Neural cell (in vitro differentiated cells): ENCODE measurements around the gene SBK1. TPM values are rescaled to one million over a fixed set of nuclear protein-coding genes. Genes with fewer than 3 reads are reported as not detected.

ENCODE experiments used
- H2AFZ ChIP-seq: fragments of 200-600, 300-800 bp; sonication (generic), shearing (Covaris generic); 2 replicates; pipeline ENCODE4 v1.6.0; 2014; ENCODE audit warnings: low read depth, mild to moderate bottlenecking, antibody characterized with exemption, low read length, moderate library complexity
- H3F3A ChIP-seq: fragments of 200-600 bp; shearing (Covaris generic); 2 replicates; pipeline ENCODE4 v1.6.1; 2016; ENCODE audit warnings: mild to moderate bottlenecking, moderate library complexity, mixed read lengths, antibody characterized with exemption, low read length; ENCODE audit not compliant: insufficient read depth, poor library complexity, severe bottlenecking
- H3K27ac ChIP-seq: fragments of 200-600, 300-800 bp; sonication (generic), shearing (Covaris generic); 2 replicates; pipeline ENCODE4 v1.5.1; 2014; ENCODE audit warnings: mild to moderate bottlenecking, low read length, moderate library complexity
- H3K27me3 ChIP-seq: fragments of 300-800, 200-600 bp; sonication (generic), shearing (Covaris generic); 2 replicates; pipeline ENCODE4 v1.6.0; 2014; ENCODE audit warnings: mild to moderate bottlenecking, low read depth, low read length, moderate library complexity; ENCODE audit not compliant: insufficient read depth
- H3K36me3 ChIP-seq: fragments of 300-800, 200-600 bp; sonication (generic), shearing (Covaris generic); 2 replicates; pipeline ENCODE4 v1.5.1; 2014; ENCODE audit warnings: mild to moderate bottlenecking, antibody characterized with exemption, low read length, moderate library complexity; ENCODE audit not compliant: insufficient read depth
- H3K4me2 ChIP-seq: fragments of 300-800, 200-600 bp; sonication (generic), shearing (Covaris generic); 2 replicates; pipeline ENCODE4 v1.6.0; 2014; ENCODE audit warnings: mild to moderate bottlenecking, low read length
- H3K4me3 ChIP-seq: fragments of 300-800, 200-600 bp; sonication (generic), shearing (Covaris generic); 2 replicates; pipeline ENCODE4 v1.5.1; 2014; ENCODE audit warnings: mild to moderate bottlenecking, low read length, moderate library complexity
- H3K79me2 ChIP-seq: fragments of 200-600 bp; shearing (Covaris generic); replicated peaks from 2 replicates; pipeline ENCODE4 v1.6.0; 2014; ENCODE audit warnings: mild to moderate bottlenecking, low read length, moderate library complexity; ENCODE audit not compliant: insufficient read depth
- H3K9ac ChIP-seq: fragments of 300-800, 200-600 bp; sonication (generic), shearing (Covaris generic); 2 replicates; pipeline ENCODE4 v1.6.1; 2016; ENCODE audit warnings: mild to moderate bottlenecking, low read length, mixed read lengths
- H3K9me2 ChIP-seq: fragments of 200-600 bp; shearing (Covaris generic); 2 replicates; pipeline ENCODE4 v1.6.1; 2016; ENCODE audit warnings: mild to moderate bottlenecking, low read length, mixed read lengths; ENCODE audit not compliant: insufficient read depth
- H3K9me3 ChIP-seq: fragments of 200-600, 300-800 bp; sonication (generic), shearing (Covaris generic); 2 replicates; pipeline ENCODE4 v1.6.1; 2016; ENCODE audit warnings: mild to moderate bottlenecking, mixed run types, low read length, moderate library complexity, mixed read lengths
- H4K20me1 ChIP-seq: fragments of 200-600 bp; shearing (Covaris generic); 2 replicates; pipeline ENCODE4 v1.6.1; 2016; ENCODE audit warnings: mild to moderate bottlenecking, mixed run types; ENCODE audit not compliant: insufficient read depth
- EP300 ChIP-seq: fragments of 450-650 bp; conservative IDR thresholded peaks from 2 replicates; pipeline ENCODE4 v1.6.1; 2014; ENCODE audit warnings: antibody characterized with exemption, mild to moderate bottlenecking, moderate library complexity; ENCODE audit not compliant: poor library complexity, severe bottlenecking
- EZH2 ChIP-seq: fragments of 200-600, 300-800 bp; shearing (Covaris generic), sonication (generic); IDR thresholded peaks from 2 replicates; pipeline ENCODE4 v1.6.1; 2014; ENCODE audit warnings: antibody characterized with exemption, low read length, borderline replicate concordance, mild to moderate bottlenecking; ENCODE audit not compliant: insufficient read depth, poor library complexity, severe bottlenecking
- MXI1 ChIP-seq: fragments of 450-650 bp; conservative IDR thresholded peaks from 2 replicates; pipeline ENCODE4 v1.6.1; 2014; ENCODE audit warnings: antibody characterized with exemption, mild to moderate bottlenecking; ENCODE audit not compliant: poor library complexity, severe bottlenecking
- POLR2AphosphoS5 ChIP-seq: IDR thresholded peaks from 2 replicates; pipeline ENCODE4 v1.6.1; 2012
- RAD21 ChIP-seq: fragments of 450-650 bp; conservative IDR thresholded peaks from 2 replicates; pipeline ENCODE4 v1.6.1; 2014; ENCODE audit warnings: antibody characterized with exemption, mild to moderate bottlenecking, moderate library complexity
- SMC3 ChIP-seq: fragments of 450-650 bp; conservative IDR thresholded peaks from 2 replicates; pipeline ENCODE4 v1.6.1; 2014; ENCODE audit warnings: antibody characterized with exemption, mild to moderate bottlenecking, moderate library complexity; ENCODE audit not compliant: poor library complexity
- TAF1 ChIP-seq: IDR thresholded peaks from 2 replicates; pipeline ENCODE4 v1.6.1; 2012; ENCODE audit warnings: low read depth
- polyA plus RNA-seq: library from polyadenylated mRNA; depleted of rRNA; stranded (reverse); fragments of >200 nt; gene quantifications from 2 replicates; pipeline ENCODE4 v1.2.3, GENCODE V29; 2014
- TF ChIP-seq, protein P1 (sequence below): fragments of 450-650 bp; IDR thresholded peaks from 2 replicates; pipeline ENCODE4 v1.5.1; 2014; ENCODE audit warnings: antibody characterized with exemption, mild to moderate bottlenecking, moderate library complexity; ENCODE audit not compliant: poor library complexity, severe bottlenecking
- TF ChIP-seq, protein P2 (sequence below): IDR thresholded peaks from 2 replicates; pipeline ENCODE4 v1.6.1; 2012; ENCODE audit warnings: borderline replicate concordance

Gene SBK1
- polyA plus RNA-seq, 1 donor from 2014 or later, result 18.2 TPM

DNA sequence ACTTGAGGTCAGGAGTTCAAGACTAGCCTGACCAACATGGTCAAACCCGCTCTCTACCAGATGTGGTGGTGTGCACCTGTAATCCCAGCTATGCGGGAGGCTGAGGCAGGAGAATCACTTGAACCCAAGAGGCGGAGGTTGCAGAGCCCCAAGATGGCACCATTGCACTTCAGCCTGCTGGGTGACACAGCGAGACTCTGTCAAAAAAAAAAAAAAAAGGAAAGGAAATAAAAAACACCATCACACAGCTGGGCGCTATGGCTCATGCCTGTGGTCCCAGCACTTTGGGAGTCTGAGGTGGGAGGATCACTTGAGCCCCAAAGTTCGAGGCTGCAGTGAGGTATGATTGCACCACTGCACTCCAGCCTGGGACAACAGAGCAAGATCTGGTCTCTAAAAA, 13.3 kb upstream of the SBK1 start:
- TF ChIP-seq MXI1 (no peak), EP300 (no peak), POLR2AphosphoS5 (no peak)
- TF ChIP-seq, protein P1, sequence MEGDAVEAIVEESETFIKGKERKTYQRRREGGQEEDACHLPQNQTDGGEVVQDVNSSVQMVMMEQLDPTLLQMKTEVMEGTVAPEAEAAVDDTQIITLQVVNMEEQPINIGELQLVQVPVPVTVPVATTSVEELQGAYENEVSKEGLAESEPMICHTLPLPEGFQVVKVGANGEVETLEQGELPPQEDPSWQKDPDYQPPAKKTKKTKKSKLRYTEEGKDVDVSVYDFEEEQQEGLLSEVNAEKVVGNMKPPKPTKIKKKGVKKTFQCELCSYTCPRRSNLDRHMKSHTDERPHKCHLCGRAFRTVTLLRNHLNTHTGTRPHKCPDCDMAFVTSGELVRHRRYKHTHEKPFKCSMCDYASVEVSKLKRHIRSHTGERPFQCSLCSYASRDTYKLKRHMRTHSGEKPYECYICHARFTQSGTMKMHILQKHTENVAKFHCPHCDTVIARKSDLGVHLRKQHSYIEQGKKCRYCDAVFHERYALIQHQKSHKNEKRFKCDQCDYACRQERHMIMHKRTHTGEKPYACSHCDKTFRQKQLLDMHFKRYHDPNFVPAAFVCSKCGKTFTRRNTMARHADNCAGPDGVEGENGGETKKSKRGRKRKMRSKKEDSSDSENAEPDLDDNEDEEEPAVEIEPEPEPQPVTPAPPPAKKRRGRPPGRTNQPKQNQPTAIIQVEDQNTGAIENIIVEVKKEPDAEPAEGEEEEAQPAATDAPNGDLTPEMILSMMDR, result no peak
- no peak overlapping the region for H3K4me3 ChIP-seq
- no peaks in the 10 kb centered on the region for H3F3A ChIP-seq
- H3K4me2 ChIP-seq, result no peak overlapping the region
- H3K36me3 ChIP-seq, result no peaks in the 10 kb centered on the region
- no peaks in the 10 kb centered on the region for H3K9me2 ChIP-seq
- H2AFZ ChIP-seq, result no peak overlapping the region
- H3K27me3 ChIP-seq, result no peaks in the 10 kb centered on the region
- no peak overlapping the region for H3K27ac ChIP-seq
- H4K20me1 ChIP-seq, result no peaks in the 10 kb centered on the region
- H3K79me2 ChIP-seq, result no peaks in the 10 kb centered on the region
- no peak overlapping the region for H3K9ac ChIP-seq
- no peaks in the 10 kb centered on the region for H3K9me3 ChIP-seq

DNA sequence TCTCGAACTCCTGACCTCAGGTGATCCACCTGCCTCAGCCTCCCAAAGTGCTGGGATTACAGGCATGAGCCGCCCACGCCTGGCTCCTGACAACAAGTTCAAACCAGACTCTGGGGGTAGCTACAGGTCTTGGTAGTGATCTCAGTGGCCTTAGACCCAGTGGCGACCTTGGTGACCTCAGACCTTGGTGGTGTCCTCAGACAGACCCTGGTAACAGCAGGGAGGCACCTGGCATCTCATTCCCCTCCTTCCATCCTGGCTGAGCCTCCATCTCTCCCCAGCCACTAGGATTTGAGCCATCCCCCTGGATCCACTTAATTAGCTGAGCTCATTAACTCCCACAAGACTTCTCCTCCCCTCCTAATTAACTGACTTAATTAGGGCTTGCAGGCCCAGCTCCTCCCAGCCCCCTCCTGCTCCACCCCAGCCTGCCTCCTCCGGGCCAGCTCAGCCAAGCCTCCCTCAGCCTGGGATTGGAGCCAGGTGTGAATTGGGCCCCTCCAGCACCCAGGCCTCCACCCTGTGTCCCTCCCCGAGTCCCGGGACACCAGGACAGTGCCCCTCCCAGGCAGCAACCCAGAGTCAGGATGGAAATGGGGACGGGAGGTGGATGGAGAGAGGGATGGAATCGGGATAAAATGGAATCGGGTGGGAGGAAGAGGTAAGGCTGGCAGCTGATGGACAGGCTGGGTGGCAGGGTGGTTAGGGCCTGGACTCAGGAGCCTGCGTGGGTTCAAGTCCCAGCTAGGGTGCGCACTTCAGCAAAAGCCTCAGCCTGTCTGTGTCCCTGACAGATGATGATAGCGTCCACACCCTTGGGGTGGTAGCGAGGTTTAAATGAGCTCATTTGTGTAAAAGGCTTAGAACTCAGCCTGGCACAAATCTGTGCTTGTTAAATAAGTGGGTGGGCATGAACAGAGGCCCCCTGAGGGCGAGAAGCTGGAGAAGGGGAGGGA, 11.2 kb upstream of the SBK1 start:
- Histone ChIP-seq H3K27ac (no peak overlapping the region), H3K9me3 (no peaks in the 10 kb centered on the region), H3K9ac (no peak overlapping the region), H3K4me2 (no peak overlapping the region), H3F3A (no peaks in the 10 kb centered on the region), H3K27me3 (no peaks in the 10 kb centered on the region), H3K4me3 (no peak overlapping the region), H4K20me1 (no peaks in the 10 kb centered on the region), H3K9me2 (no peaks in the 10 kb centered on the region), H3K36me3 (no peaks in the 10 kb centered on the region), H2AFZ (no peak overlapping the region), H3K79me2 (no peaks in the 10 kb centered on the region)
- TF ChIP-seq MXI1, result no peak
- TF ChIP-seq EP300, result no peak
- no peak for TF ChIP-seq POLR2AphosphoS5
- TF ChIP-seq SMC3, result no peak
- no peak for TF ChIP-seq RAD21
- TF ChIP-seq, protein P1, result no peak
- no peak for TF ChIP-seq TAF1
- TF ChIP-seq EZH2, result no peak
- TF ChIP-seq, protein P2, sequence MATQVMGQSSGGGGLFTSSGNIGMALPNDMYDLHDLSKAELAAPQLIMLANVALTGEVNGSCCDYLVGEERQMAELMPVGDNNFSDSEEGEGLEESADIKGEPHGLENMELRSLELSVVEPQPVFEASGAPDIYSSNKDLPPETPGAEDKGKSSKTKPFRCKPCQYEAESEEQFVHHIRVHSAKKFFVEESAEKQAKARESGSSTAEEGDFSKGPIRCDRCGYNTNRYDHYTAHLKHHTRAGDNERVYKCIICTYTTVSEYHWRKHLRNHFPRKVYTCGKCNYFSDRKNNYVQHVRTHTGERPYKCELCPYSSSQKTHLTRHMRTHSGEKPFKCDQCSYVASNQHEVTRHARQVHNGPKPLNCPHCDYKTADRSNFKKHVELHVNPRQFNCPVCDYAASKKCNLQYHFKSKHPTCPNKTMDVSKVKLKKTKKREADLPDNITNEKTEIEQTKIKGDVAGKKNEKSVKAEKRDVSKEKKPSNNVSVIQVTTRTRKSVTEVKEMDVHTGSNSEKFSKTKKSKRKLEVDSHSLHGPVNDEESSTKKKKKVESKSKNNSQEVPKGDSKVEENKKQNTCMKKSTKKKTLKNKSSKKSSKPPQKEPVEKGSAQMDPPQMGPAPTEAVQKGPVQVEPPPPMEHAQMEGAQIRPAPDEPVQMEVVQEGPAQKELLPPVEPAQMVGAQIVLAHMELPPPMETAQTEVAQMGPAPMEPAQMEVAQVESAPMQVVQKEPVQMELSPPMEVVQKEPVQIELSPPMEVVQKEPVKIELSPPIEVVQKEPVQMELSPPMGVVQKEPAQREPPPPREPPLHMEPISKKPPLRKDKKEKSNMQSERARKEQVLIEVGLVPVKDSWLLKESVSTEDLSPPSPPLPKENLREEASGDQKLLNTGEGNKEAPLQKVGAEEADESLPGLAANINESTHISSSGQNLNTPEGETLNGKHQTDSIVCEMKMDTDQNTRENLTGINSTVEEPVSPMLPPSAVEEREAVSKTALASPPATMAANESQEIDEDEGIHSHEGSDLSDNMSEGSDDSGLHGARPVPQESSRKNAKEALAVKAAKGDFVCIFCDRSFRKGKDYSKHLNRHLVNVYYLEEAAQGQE, result no peak
